GM18498 (cell line): Measurements from ENCODE around the gene APOF.
"Not testable (repeated sequence)": the region's sequence is repeated elsewhere in the genome, so short reads cannot be mapped to it uniquely, and the experiment has no call there.

ENCODE experiments used
- ATAC-seq: cut with Tn5 transposase; IDR thresholded peaks from one replicate; pipeline ENCODE4 v1.9.1; 2021; ENCODE audit warnings: mild to moderate bottlenecking, moderate library complexity; ENCODE audit not compliant: unreplicated experiment

Gene APOF

DNA sequence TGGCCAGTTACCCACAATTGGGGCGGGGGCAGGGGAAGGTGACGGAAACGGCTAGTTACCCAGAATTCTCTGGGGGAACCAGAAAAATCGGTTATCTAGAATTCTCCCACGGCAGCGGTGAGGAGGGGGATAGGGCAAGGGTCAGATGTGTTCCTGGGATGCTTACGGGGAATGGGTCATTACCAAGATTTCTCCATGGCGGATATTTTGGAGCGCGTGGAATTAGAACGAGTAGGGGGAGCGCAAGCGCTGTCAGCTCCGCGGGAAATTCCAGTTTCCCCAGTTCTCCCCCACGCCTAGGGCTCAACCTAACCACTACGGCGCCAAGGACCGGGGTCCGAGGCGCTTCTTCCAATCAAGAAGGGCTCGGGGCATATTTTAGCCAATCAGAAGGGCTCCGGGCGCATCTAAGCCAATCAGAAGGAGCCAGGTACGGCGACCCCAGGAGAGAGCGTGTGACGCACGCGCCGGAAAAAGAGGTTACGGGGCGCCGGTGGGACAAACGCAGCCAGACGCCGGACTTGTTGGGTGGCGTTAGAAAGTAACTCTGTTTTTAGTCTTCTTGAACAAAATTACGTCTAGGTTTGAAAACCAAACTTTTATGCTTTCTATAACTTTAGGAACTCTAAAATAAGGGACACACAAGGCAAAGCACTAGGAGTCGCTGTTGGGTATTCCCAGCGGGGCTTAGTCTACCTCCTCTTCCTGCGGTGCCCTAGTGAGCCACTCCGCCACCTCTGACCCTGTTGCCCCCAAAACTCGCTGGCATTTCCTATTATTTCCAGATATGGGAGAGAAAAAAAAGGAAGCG lies 28.8 kb downstream of the APOF start, which contains the start of gene PAN2:
TSS of gene PAN2 (minus strand) at position 322 of the 811 bp plus-strand sequence. CDS start 906 bp downstream, outside the sequence.
- ATAC-seq, result peak; percentile 93

DNA sequence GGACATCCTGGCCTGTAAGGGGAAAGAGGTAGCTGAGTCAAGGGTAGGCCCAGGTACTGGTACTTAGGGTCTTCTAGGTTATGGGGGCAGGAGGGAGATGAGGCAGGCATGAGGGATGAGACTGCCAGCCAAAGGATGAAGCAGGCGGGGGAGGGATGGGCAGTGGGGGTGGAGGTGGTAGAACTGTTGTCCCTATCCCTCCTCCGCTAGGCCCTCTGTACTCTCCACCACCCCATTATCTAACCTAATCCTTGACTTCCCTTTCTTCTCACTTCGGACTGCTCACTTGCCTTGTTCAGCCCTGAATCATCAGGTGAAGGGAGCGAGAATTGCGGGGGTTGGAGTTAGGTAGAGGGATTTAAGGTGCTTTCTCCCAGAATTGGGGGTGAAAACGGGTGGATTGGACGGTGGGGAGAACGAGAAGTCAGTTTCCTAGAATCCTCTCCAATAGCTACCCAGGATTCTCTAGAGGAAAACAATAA lies 29.4 kb downstream of the APOF start:
- no peak for ATAC-seq

DNA sequence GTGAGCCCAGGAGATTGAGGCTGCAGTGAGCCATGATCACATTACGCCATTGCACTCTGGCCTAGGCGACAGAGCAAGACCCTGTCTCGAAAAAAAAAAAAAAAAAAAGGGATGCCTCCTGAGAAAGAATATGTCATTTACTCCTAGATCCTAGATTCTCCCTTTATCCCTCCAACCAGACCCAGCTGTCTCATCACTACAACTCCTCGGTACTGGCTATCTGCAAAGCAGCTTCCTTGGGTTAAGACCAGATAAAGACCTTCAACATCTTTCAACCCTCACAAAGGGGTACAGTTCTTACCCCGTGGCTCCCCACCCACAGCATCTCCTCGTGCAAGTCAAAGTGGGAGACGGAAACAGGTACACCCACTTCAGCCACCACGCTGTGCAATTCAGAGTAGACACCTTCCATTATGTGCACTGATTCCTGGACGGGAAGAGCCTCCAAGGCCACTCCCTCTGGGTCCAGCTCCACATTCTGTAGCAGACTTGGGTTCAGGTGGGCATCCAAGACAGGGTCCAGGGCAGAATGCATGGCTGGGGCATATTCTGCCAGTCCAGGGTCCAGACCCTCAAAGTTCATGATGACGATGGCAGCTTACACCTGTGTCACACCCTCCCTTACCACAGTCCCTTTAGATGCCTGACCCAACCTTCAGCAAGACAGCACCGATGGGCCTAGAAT lies 30.0 kb downstream of the APOF start:
- no peak for ATAC-seq

DNA sequence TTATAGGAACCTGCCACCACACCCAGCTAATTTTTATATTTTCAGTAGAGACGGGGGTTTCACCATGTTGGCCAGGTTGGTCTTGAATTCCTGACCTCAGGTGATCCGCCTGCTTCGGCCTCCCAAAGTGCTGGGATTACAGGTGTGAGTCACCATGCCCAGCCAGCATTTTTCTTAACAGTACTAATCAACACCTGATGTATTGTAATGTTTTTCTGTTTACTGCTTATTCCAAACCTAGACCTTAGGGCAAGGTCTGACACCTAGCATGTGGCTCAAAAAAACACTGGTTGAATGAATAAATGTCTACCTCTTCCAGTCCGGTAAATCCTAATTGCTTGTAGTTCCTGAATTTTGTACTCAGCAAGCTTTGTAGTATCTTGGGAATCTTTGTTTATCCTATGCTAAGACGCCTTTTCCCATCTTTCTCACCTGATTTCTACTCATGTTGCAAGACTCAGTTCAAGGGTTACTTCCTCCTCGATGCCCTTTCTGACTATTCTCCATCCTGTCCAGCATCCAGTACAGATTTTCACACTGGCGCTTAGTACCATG lies 31.6 kb downstream of the APOF start:
- ATAC-seq, result no peak

DNA sequence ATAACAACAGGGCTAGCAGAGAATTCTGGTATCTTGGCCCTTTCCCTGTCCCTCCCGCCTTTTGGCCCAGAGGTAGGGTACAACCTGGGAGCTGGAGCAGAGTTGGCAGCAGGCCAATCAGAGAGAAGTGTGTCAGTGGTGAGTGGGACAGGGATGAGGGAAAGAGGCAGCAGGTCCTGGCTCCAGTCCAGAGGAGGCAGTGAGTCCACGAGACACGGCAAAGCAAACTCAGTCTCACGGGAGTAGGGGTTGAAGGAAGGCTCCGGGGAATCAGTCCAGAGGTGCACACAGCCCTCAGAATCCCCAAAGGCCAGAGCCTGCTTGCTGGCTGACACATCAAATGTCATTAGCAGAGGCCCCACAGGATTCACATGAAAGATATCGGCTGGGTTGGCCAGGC lies 36.1 kb downstream of the APOF start:
- no peak for ATAC-seq

DNA sequence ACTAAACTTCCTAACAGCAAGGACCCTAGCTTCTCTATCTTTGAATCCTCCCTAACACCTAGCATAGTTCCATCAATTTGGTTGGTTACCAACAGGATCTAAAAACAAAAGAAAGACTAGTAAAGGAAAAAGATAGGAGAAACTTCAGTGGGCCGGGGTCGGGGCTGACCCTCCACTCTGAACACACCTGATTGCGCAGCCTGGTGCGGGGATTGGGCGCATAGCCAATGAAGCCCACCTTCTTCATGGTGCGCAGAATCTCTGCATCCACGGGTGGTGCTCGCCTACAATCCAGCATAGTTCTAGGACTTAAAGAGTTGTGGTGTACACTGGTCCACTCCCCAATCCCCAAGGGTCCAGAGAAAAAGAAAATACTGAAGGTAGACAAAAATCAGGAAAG lies 36.5 kb downstream of the APOF start:
- ATAC-seq, result no peak

DNA sequence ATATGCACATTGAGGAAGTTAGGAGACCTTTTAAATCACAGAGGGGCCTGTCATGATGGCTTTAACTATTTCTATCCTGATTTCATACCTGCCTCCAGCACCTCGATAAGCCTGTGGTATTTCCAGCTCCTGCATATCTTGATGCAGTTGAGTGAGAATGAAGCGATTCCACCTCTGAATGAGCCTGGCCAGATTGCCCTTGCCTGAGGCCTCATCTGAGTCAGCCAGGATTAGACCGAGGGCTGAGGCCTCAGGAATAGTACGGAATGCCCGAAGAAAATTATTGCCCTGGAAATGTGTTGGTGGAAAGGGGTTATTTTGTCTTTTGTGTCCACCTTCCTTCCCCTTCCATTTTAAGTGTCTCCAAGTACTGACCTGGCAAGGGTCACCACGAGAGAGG lies 38.5 kb downstream of the APOF start:
- ATAC-seq, result no peak

DNA sequence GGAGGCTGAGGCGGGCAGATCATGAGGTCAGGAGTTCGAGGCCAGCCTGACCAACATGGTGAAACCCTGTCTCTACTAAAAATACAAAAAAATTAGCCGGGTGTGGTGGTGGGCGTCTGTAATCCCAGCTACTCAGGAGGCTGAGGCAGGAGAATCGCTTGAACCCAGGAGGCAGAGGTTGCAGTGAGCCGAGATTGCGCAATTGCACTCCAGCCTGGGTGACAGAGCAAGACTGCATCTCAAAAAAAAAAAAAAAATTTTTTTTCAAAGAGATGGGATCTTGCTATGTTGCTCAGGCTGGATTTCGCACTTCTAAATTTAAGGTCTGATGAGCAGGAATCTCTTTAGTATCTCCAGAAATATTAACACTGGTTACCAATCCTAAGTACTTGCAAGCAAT lies 41.0 kb downstream of the APOF start:
- not testable (repeated sequence) for ATAC-seq

DNA sequence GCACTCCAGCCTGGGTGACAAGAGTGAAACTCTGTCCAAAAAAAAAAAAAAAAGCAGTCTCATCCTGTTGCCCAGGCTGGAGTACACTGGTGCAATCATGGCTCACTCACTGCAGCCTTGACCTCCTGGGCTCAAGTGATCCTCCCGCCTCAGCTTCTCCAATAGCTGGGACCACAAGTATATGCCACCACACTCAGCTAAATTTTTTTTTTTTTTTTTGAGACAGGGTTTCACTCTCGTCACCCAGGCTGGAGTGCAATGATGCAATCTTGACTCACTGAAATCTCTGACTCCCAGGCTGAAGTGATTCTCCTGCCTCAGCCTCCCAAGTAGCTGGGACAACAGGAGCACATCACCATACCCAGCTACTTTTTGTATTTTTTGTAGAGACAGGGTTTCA lies 41.6 kb downstream of the APOF start:
- ATAC-seq, result no peak

DNA sequence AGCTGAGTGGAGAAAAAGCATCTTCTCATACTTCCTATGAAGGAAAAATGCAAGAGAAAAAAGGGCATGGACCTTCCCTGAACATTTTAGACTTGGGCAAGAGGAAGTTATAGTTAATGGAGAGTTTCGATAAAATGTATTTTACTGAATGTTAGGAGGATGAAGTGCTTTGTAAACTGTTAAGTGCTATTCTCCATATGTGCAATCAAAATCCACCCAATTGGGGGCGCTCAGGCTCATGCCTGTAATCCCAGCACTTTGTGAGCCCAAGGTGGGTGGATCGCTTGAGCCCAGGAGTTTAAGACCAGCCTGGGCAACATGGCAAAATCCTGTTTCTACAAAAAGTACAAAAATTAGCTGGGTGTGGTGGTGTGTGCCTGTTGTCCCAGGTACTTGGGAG lies 45.0 kb downstream of the APOF start:
- ATAC-seq, result no peak

DNA sequence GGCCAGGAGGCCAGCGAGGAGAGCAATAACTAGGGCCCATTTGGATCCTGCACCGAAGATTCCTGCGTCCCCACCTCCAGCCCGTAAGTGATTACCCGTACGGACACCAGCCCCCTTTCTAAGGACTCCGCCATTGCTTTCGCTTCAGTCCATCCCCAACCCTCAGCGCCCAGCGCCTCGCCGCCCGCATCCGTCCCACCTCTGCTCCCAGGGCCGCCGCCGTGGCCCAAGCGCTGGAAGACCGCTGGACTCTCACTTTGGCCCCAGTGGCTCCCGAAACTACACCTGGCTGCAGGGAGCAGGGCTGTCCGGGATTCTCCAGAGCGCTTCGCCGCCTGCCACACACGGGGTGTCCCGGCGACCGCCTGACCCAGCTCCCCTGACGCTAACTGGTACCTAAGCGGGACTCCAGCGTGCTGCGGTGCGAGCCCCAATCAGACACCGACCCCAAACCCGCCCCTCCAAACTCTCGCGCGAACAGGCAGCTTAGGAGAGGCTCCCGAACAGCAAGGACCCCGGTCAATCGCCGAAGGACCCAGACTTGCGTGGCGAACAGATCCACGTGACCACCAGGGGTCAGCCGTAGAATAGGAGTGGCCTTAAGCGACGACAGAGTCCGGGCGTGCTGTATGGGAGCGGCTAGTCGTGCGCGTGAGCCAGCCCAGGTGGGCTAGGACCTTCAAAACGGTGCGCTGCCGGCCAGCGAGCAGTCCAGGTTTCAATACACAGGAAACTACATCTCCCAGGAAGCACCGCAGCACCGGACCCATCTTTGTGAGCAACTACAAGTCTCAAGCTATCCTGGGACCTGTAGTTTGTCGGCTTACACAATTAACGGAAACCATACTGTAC lies 46.8 kb downstream of the APOF start, which contains the start of gene CNPY2:
TSS of gene CNPY2 (minus strand) at position 367 of the 852 bp plus-strand sequence. CDS start 771 bp downstream, outside the sequence.
- peak; percentile 90 for ATAC-seq

DNA sequence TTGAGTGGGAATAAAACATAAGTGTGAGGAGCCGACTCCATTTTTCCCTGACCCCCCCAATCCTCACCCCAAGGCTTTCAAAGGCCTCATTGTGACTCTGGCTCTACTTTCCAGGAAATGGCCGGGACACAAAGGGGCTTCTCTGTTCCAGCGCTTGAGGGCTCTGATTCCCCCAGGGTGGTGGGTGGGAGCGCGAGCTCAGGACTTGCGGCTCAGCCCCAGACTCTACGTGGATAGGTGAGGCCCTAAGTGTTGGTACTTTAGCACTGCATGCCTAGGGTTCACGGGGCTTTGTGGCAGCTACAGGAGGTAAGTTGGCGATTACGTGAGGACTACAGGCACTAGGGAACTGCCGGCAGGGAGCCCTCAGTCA lies 47.4 kb downstream of the APOF start:
- ATAC-seq, result no peak

DNA sequence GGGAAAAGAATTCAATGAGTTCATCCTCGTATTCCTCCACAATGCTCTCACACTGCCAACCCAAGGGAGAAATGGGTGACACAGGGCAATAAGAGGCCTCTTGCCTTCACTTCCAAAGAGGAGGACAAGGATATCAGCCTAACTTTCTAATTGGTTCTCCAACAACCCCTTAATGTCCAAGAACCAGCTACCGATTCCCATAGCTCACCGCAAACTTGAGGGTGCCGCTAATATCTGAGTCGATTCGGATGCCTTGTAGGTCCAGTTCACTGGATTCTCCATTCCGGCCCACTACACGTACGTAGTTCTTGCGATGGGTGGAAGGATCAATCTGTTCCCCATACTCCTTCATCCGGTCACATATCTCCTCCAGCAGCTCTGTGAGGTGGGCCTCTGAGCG lies 51.7 kb downstream of the APOF start:
- ATAC-seq, result no peak
